Measurements from ENCODE around the gene ADAMTSL1. TPM values are rescaled to one million over a fixed set of nuclear protein-coding genes. Genes with fewer than 3 reads are reported as not detected.
"Not testable (repeated sequence)": the region's sequence is repeated elsewhere in the genome, so short reads cannot be mapped to it uniquely, and the experiment has no call there.

ADAMTSL1 gene
- total RNA-seq, 2 experiments from 2014 or later = not detected

- Histone ChIP-seq H2AFZ (ENCODE audit: low read length) (no peak overlapping the region), H3K27ac (ENCODE audit: low read depth, low read length, poor library complexity, severe bottlenecking) (no peak overlapping the region), H3K9me3 (ENCODE audit: low read length) (no peaks in the 10 kb centered on the region), H4K20me1 (ENCODE audit: insufficient read depth, low read length) (no peaks in the 10 kb centered on the region), H3K36me3 (ENCODE audit: insufficient read depth, low read length) (no peaks in the 10 kb centered on the region), H3K4me1 (ENCODE audit: insufficient read depth, low read length, poor library complexity, severe bottlenecking) (no peaks in the 10 kb centered on the region), H3K4me3 (ENCODE audit: low read depth, low read length, poor library complexity, severe bottlenecking) (no peak overlapping the region), H3K79me2 (ENCODE audit: insufficient read depth, low read depth, low read length) (no peaks in the 10 kb centered on the region), H3K4me2 (ENCODE audit: low read length) (no peak overlapping the region), H3K9me2 (ENCODE audit: insufficient read depth, low read length) (no peaks in the 10 kb centered on the region)
- CTCF ChIA-PET (ENCODE audit: unreplicated experiment) = no interaction called here
- POLR2A ChIA-PET = interaction anchor here (1.2 to 1.5 kb wide), 2 partner anchors 10 to 56 kb away, joined by 3 to 4 read pairs; no protein-coding TSS in a partner anchor
- intact Hi-C loops (cut with micrococcal nuclease; ENCODE audit: unreplicated experiment) = no loop called here
- TF ChIP-seq EZH2phosphoT487 (IDR thresholded peaks at IDR 0.05; ENCODE audit: borderline replicate concordance, low read depth, low read length) (no peak), CTCF (conservative IDR thresholded peaks at IDR 0.05; ENCODE audit: low read length) (no peak)
- BruUV-seq (replicated peaks) = no TSS peak
- DNase-seq (ENCODE audit: low spot score) = no peak
These were observed 451.9 kb downstream of the ADAMTSL1 start for GRCh38 chr9:18925880-18926279.

- Histone ChIP-seq H4K20me1 (ENCODE audit: insufficient read depth, low read length) (no peaks in the 10 kb centered on the region), H3K4me3 (ENCODE audit: low read depth, low read length, poor library complexity, severe bottlenecking) (no peak overlapping the region), H3K9me3 (ENCODE audit: low read length) (no peaks in the 10 kb centered on the region), H2AFZ (ENCODE audit: low read length) (no peak overlapping the region), H3K36me3 (ENCODE audit: insufficient read depth, low read length) (no peaks in the 10 kb centered on the region), H3K27ac (ENCODE audit: low read depth, low read length, poor library complexity, severe bottlenecking) (no peak overlapping the region), H3K4me1 (ENCODE audit: insufficient read depth, low read length, poor library complexity, severe bottlenecking) (no peaks in the 10 kb centered on the region), H3K9me2 (ENCODE audit: insufficient read depth, low read length) (no peaks in the 10 kb centered on the region), H3K4me2 (ENCODE audit: low read length) (no peak overlapping the region), H3K79me2 (ENCODE audit: insufficient read depth, low read depth, low read length) (no peaks in the 10 kb centered on the region)
- ChIA-PET POLR2A (interaction anchor here (1.1 to 1.5 kb wide), 3 partner anchors 9 to 170 kb away, joined by 3 to 5 read pairs (median 4); no protein-coding TSS in a partner anchor), CTCF (ENCODE audit: unreplicated experiment) (no interaction called here)
- BruUV-seq (replicated peaks) = no TSS peak
- intact Hi-C loops (cut with micrococcal nuclease; ENCODE audit: unreplicated experiment) = no loop called here
- DNase-seq (ENCODE audit: low spot score) = no peak
- TF ChIP-seq CTCF (conservative IDR thresholded peaks at IDR 0.05; ENCODE audit: low read length) (no peak), EZH2phosphoT487 (IDR thresholded peaks at IDR 0.05; ENCODE audit: borderline replicate concordance, low read depth, low read length) (no peak)
These were observed 452.6 kb downstream of the ADAMTSL1 start for GRCh38 chr9:18926513-18926912.

GRCh38 chr9:18928711-18929110, 454.8 kb downstream of the ADAMTSL1 start:
- no peaks in the 10 kb centered on the region for H3K79me2 ChIP-seq (ENCODE audit: insufficient read depth, low read depth, low read length)
- no peak for DNase-seq (ENCODE audit: low spot score)
- H3K27ac ChIP-seq (ENCODE audit: low read depth, low read length, poor library complexity, severe bottlenecking) = no peak overlapping the region
- H3K9me2 ChIP-seq (ENCODE audit: insufficient read depth, low read length) = no peaks in the 10 kb centered on the region
- POLR2A ChIA-PET = interaction anchor here (0.9 to 1.2 kb wide), 2 partner anchors 11 to 511 kb away, joined by 3 to 4 read pairs; no protein-coding TSS in a partner anchor
- CTCF ChIA-PET (ENCODE audit: unreplicated experiment) = no interaction called here
- intact Hi-C loops (cut with micrococcal nuclease; ENCODE audit: unreplicated experiment) = no loop called here
- BruUV-seq (replicated peaks) = no TSS peak
- no peak for TF ChIP-seq CTCF (conservative IDR thresholded peaks at IDR 0.05; ENCODE audit: low read length)
- TF ChIP-seq EZH2phosphoT487 (IDR thresholded peaks at IDR 0.05; ENCODE audit: borderline replicate concordance, low read depth, low read length) = no peak
- H3K4me3 ChIP-seq (ENCODE audit: low read depth, low read length, poor library complexity, severe bottlenecking) = no peak overlapping the region
- no peaks in the 10 kb centered on the region for H4K20me1 ChIP-seq (ENCODE audit: insufficient read depth, low read length)
- H3K36me3 ChIP-seq (ENCODE audit: insufficient read depth, low read length) = no peaks in the 10 kb centered on the region
- no peaks in the 10 kb centered on the region for H3K4me1 ChIP-seq (ENCODE audit: insufficient read depth, low read length, poor library complexity, severe bottlenecking)
- no peak overlapping the region for H3K4me2 ChIP-seq (ENCODE audit: low read length)
- no peaks in the 10 kb centered on the region for H3K9me3 ChIP-seq (ENCODE audit: low read length)
- H2AFZ ChIP-seq (ENCODE audit: low read length) = no peak overlapping the region

- intact Hi-C loops (cut with micrococcal nuclease; ENCODE audit: unreplicated experiment); H3K4me1 ChIP-seq (ENCODE audit: insufficient read depth, low read length, poor library complexity, severe bottlenecking); H3K9me3 ChIP-seq (ENCODE audit: low read length); H4K20me1 ChIP-seq (ENCODE audit: insufficient read depth, low read length); H2AFZ ChIP-seq (ENCODE audit: low read length); CTCF ChIA-PET (ENCODE audit: unreplicated experiment); H3K4me3 ChIP-seq (ENCODE audit: low read depth, low read length, poor library complexity, severe bottlenecking); BruUV-seq (replicated peaks); H3K36me3 ChIP-seq (ENCODE audit: insufficient read depth, low read length); DNase-seq (ENCODE audit: low spot score); H3K4me2 ChIP-seq (ENCODE audit: low read length); H3K9me2 ChIP-seq (ENCODE audit: insufficient read depth, low read length); POLR2A ChIA-PET; H3K27ac ChIP-seq (ENCODE audit: low read depth, low read length, poor library complexity, severe bottlenecking); H3K79me2 ChIP-seq (ENCODE audit: insufficient read depth, low read depth, low read length): not testable (repeated sequence)
These were observed 456.7 kb downstream of the ADAMTSL1 start for GRCh38 chr9:18930611-18931010.
